Hair follicular keratinocyte (primary cell): Measurements from ENCODE around the gene PSMB9. TPM values are rescaled to one million over a fixed set of nuclear protein-coding genes. Genes with fewer than 3 reads are reported as not detected.

ENCODE experiments used
- total RNA-seq: library from RNA; depleted of rRNA; stranded (reverse); fragments of >200 nt; gene quantifications from 2 replicates; pipeline ENCODE4 v1.2.3, GENCODE V29; 2015

The PSMB9 gene
- 26.6 and 31.1 TPM in 2 replicates for total RNA-seq

GRCh38 chr6:32853541-32854375, at the start of gene PSMB9, which contains the start of gene TAP1:
TSS of gene PSMB9 (plus strand) at chr6:32854192. CDS start at chr6:32854230, 38 bp downstream.
TSS of gene TAP1 (minus strand) at chr6:32853704. CDS start at chr6:32853636, 68 bp downstream.

GRCh38 chr6:32816746-32817204, 37.2 kb upstream of the PSMB9 start, which contains the start of gene HLA-DOB:
TSS of gene HLA-DOB (minus strand) at chr6:32817002. CDS start at chr6:32816951, 51 bp downstream.

GRCh38 chr6:32838114-32838958, 15.7 kb upstream of the PSMB9 start, which contains the start of gene TAP2:
TSS of gene TAP2 (minus strand) at chr6:32838739. CDS start at chr6:32838233, 506 bp downstream.

GRCh38 chr6:32843979-32844838, 9.8 kb upstream of the PSMB9 start, which contains the start of gene PSMB8:
TSS of gene PSMB8 (minus strand) at chr6:32844047. CDS start at chr6:32843996, 51 bp downstream.

Other genes starting within 250 kb of the PSMB9 start
- gene HLA-DQA1, start 216.8 kb upstream of the PSMB9 start, total RNA-seq = not detected in 2 replicates
- 9.0 and 17.6 TPM in 2 replicates for gene HLA-DQB1, start 187.5 kb upstream of the PSMB9 start, total RNA-seq
- not detected in 2 replicates for gene HLA-DQA2, start 112.8 kb upstream of the PSMB9 start, total RNA-seq
- 1.4 and 1.7 TPM in 2 replicates for gene HLA-DQB2, start 90.7 kb upstream of the PSMB9 start, total RNA-seq
- 1.7 and 6.3 TPM in 2 replicates for gene HLA-DOB, start 37.2 kb upstream of the PSMB9 start, total RNA-seq
- 14.2 and 14.6 TPM in 2 replicates for gene TAP2, start 15.5 kb upstream of the PSMB9 start, total RNA-seq
- 43.5 and 59.5 TPM in 2 replicates for gene PSMB8, start 10.1 kb upstream of the PSMB9 start, total RNA-seq
- 52.2 and 54.3 TPM in 2 replicates for gene TAP1, start 488 bp upstream of the PSMB9 start, total RNA-seq
- gene HLA-DMB, start 86.8 kb downstream of the PSMB9 start, total RNA-seq = not detected in 2 replicates
- 1.4 and 3.7 TPM in 2 replicates for gene HLA-DMA, start 98.9 kb downstream of the PSMB9 start, total RNA-seq
- 108 and 128 TPM in 2 replicates for gene BRD2, start 114.4 kb downstream of the PSMB9 start, total RNA-seq
- under 0.01 and 0.11 TPM in 2 replicates for gene HLA-DOA, start 155.4 kb downstream of the PSMB9 start, total RNA-seq
- 0.23 and 0.34 TPM in 2 replicates for gene HLA-DPA1, start 219.5 kb downstream of the PSMB9 start, total RNA-seq
- gene HLA-DPB1, start 221.8 kb downstream of the PSMB9 start, total RNA-seq = 0.70 and 2.8 TPM in 2 replicates